Measurements from ENCODE around the gene SDCCAG8.

GRCh38 chr1:243379706-243380105 is 123.9 kb downstream of the SDCCAG8 start:
- TF ChIP-seq CTCF (IDR thresholded peaks at IDR 0.05; ENCODE audit: insufficient read depth, low read depth, low read length): no peak
- TF ChIP-seq EZH2 (IDR thresholded peaks at IDR 0.05; ENCODE audit: insufficient read depth, low read length): no peak

Measured in astrocyte (in vitro differentiated cells and primary cell).